HG03460 (cell line): Measurements from ENCODE around the gene MED12.

ENCODE experiments used
- ATAC-seq: cut with Tn5 transposase; IDR thresholded peaks from one replicate; pipeline ENCODE4 v1.9.1; 2021; ENCODE audit not compliant: unreplicated experiment

MED12 gene

DNA sequence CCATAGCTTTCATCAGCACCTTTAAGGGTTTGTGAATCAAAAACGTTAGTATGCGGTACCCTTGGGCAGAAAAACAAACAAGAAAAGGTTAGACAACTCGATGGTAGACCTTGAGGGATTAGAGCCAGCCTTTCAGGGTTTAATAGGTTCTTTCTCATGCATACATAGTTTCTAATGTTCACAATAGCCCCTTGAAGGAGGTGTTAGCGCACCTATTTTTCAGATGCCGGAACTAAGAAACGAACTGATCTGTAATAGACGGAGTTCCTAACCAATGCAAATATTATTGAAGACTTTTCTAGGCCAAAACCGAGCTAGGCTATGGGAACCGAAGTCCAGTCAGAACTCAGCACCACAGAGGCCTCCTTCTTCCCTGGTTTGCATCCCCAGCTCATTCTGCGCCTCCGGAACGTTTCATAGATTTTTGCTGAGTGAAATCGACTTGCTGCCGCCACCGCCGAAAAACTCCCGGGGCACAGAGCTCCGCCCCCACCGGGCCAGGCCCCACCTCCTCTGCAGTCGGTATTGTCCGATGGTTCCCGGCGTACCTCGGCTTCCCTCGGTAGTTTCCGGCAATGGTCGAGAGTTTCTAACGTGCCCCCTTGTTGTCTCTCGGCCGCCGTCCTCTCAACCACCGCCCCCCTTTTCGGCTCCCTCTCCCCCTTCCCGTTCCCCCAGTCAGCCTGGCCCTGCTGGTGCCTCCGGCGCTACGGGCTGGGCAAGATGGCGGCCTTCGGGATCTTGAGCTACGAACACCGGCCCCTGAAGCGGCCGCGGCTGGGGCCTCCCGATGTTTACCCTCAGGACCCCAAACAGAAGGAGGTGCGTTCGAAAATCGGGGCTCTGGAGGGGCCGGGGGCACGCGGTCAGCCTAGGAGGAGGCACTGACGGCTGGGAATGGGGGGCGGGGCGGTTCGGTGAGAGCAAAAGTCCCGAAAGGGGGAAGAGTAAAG lies at the start of gene MED12:
TSS of gene MED12 (plus strand) at position 565 of the 953 bp plus-strand sequence. CDS start at position 724, 159 bp downstream.
- ATAC-seq, result peak; percentile 91

DNA sequence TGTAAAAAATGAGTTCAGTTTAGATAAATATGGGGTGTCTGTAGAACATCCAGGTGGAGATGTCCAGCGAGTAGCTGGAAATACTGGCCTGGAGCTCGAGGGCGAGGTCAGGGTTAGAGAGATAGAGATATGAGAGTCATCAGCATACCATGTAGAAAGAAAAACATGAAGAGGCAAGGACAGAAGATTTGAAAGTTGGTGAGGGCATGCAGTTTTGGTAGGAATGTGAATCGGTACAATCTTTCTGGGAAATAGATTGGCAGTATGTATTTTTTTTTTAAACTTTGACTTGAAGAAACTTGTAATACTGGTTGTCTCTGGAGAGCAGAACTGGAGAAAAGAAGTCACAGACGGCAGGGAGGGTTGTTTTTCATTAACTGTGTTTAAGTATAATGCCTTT lies 47.9 kb upstream of the MED12 start:
- ATAC-seq, result no peak

DNA sequence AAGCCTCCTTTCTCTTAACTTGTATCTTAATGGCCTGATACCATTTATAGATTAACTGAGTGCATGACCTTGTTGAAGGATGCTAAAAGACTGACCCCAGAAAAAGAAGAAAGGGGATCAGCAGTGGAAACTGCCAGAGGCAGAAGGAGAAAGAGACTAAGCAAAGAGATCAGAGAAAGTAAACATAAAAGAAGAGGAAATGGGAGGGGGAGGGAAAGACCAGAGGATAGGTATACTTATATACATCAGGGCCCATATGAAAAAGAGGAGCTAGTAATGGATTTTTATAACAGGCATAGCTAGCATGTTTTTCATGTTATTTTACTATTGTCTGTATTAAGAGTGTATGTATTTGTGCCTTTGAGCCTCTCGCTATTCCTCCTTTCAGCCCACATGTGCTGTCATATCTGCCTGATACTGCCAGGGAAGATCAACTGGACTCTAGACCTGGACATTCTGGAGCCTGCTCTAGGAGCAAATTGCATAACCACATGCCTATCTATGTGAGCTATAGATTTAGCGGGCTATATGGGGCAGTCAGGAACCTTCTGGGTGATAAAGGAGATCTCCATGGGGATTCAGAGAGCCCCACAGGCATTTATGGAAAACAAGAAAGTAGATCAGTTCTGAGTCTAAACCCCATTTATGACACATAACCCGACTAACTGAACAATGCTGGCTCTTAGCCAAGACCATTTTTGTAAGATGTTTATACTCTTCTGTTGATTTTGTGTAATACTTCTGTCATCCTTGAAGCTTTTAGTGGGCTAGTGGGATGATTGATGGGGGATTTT lies 36.9 kb upstream of the MED12 start:
- ATAC-seq, result no peak

DNA sequence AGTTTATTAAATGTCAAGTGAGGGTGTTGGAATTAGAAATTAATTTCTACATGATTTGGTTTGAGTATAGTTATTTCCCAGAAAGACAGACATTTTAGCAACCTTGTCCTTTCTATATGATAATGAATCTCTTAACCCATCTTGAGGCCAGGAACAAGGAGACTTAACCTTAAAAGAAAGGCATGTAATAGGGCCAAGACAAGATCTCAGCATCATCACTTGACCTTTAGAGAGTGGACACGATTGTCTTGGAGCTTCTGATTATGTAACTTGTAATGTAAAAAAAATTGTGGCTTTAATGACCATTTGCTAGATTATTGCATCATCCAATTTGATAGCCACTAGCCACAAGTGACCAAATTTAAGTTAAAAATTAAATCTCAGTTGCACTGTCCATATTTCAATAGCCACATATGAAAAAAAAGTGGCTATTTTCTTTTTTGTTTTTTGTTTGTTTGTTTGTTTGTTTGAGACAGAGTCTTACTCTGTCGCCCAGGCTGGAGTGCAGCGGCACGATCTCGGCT lies 36.2 kb upstream of the MED12 start:
- no peak for ATAC-seq

DNA sequence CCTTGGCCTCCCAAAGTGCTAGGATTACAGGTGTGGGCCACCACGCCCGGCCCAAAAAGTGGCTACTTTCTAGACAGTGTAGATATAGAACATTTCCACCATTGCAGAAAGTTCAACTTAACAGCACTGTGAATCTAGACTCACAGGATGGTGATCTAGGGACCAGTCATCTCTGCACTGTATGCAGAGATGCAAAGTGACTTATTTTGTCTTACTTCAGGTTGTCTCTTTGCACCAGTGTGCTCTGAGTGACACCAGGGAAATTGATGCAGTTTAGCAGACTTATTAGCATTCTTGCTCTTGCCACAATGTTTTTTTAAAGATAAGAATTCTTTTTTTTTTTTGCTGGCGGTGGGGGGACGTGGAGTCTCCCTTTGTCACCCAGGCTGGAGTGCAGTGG lies 35.6 kb upstream of the MED12 start:
- no peak for ATAC-seq

DNA sequence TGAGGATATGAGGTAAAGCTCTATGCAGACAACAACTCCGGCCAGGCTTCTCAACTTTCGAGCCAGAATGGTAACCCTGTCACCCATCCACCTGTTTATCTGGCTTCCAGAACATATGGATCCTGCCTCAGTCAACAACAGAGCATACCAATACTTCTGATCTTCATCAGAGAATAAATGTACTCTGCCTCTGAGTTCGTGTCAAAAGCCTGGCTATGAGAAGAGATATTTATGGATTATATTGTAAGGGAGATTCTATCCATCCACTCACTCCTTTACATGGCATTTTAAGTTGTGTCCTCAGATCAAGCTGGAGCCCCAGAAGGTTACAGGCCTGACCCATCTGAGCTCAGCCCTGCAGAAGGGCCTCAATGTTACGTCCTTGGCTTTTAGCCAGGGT lies 32.5 kb upstream of the MED12 start:
- no peak for ATAC-seq

DNA sequence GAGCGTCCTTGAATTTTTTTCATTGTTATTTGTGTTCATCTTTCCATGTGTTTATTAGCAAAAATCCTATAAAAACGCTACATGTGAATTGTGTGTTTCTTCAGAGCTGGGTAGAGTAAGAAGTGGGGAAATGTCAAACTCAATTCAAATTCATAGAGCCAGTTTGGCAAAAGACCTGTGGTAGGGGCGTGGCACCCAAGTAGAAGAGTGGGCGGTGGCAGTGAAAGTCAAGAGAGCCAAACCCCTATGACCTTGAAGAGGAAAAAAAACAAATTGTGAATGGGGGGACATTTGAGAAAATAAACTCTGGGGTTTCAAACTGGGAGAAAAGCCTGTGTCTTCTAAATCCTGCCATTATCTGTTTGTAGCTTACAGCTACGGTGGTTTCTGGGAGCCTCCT lies 27.1 kb upstream of the MED12 start:
- ATAC-seq, result no peak

DNA sequence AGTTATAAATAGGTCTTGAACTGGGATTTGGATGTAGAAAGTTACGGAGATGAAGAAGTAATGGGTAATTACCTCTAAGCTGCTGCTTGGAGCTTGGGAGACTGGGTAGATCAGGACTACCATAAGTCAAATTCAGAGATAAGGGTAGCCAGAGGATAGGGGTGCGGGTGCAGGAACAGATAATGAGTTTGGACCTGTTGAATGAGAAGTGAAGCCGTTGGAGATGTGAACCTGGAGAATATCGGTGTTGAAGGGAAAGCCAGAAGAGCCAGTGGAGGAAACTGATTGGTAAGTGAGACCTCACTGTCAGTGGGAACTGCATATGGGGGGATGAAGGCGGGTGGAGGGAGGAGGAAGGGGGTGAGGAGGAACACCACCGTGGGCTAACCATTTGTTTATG lies 23.4 kb upstream of the MED12 start:
- no peak for ATAC-seq

DNA sequence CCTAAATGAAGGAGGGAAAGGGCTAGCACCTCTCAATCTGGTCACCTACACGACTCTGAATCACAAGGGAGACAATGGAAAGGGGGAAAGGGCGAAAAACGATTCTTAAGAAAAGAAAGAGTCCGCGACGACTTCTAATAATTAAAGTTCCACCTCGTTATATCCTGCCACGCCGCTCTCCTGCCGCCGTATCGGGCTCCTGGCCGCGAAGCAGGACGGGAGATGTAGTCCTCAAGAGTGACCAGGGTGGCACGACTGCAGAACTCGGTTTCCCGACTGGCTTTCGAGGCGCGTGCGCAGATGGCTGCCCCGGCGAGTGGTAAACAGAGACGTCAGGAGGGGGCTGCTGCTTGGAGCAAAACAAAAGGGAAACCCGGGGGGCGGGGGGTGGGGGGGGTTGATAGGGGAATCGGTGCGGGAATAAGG lies 22.8 kb upstream of the MED12 start, which contains the start of gene FOXO4:
TSS of gene FOXO4 (plus strand) at position 297 of the 426 bp plus-strand sequence. CDS start 678 bp downstream, outside the sequence.
- ATAC-seq, result peak; percentile 91

DNA sequence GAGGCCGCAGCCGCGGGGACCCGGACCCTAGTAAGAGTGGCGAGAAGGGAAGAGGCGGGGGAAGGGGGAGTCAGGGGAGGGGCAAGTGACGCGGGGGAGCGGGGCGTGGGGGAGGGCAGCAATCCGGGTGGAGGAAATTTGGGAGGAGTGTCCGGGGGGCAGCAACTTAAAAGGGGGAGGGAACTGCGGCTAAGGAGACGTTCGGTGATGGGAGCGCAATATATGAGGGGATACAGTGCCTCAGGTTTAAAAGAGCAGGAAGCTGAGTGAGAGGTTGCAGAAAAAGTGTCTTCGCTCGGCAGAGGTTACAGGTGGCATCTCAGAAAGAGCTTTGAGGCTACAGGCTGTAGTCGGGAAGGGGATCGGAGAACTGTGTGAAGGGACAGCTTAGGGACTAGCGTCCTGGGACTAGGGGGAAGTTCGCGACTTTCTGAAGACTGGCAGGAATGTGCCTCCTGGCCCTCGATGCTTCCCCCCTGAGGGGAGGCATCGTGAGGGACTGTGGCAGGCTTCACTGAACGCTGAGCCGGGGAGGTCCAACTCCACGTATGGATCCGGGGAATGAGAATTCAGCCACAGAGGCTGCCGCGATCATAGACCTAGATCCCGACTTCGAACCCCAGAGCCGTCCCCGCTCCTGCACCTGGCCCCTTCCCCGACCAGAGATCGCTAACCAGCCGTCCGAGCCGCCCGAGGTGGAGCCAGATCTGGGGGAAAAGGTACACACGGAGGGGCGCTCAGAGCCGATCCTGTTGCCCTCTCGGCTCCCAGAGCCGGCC lies 22.2 kb upstream of the MED12 start:
- ATAC-seq, result no peak

DNA sequence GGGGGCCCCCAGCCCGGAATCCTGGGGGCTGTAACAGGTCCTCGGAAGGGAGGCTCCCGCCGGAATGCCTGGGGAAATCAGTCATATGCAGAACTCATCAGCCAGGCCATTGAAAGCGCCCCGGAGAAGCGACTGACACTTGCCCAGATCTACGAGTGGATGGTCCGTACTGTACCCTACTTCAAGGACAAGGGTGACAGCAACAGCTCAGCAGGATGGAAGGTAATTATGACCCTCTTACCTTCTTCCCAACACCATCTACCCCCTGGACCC lies 21.7 kb upstream of the MED12 start:
- ATAC-seq, result no peak

DNA sequence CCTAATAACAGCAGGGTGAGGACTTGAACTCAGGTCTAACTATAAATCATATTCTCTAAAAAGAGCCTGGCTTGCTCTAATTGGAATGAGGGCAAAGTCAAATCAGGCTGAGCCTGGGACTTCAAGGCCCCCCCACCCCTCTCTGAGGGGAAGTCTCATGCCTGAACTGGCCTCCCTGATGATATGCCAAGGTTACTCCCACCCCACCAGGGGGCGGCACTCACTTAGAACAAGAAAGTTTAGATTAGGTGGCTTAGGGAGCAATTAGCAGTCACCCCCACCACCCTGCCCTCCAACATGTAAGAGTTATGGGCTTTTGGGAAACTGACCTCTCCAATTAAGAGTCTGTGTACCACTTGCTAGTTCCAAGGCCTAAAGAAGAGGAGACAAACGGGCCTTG lies 20.1 kb upstream of the MED12 start:
- no peak for ATAC-seq

DNA sequence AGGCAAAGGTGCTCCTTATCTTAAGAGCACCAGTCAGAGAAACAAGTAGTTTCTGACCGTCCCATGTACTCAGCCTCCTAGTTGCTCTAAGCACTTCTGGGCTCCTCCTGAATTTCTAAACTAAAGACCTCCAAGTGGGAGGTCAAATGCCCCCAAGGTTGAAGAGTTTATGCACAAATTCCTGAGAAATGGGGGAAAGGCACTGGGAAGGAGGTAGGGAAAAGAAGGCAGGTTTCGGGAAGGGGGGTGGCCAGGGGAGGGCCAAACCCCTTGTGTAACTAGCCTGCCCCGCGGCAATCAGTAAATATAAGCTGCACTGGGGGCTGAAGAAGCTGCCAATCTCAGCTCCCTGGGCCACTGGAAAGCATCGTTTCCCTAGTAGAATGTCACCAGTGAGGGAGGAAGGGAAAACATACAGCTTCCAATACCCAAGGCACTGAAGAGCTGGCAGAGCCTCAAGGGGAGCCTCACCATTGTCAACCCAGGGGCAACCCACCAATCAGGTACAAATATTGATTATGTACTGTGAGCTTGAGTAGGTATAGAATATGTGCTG lies 19.4 kb upstream of the MED12 start:
- ATAC-seq, result no peak

DNA sequence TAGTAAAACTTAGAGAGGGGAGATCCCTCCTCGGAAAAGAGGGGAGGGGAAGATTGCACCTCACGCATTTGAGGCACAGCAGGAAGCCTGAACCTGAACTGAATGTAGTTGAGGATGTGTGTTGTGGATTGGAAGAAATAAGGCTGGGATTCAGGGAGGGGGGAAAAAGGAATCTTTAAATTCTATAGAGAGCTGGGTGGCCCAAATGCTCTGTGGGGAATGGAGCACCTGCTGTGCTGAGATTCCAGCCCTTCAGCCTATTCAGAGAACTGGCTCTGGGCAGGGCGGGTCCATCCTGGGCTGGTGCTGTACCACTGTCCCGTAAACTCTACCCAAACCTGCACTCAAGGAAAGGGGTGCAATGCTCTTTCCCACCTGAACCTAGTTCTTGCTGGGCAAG lies 18.7 kb upstream of the MED12 start:
- no peak for ATAC-seq

DNA sequence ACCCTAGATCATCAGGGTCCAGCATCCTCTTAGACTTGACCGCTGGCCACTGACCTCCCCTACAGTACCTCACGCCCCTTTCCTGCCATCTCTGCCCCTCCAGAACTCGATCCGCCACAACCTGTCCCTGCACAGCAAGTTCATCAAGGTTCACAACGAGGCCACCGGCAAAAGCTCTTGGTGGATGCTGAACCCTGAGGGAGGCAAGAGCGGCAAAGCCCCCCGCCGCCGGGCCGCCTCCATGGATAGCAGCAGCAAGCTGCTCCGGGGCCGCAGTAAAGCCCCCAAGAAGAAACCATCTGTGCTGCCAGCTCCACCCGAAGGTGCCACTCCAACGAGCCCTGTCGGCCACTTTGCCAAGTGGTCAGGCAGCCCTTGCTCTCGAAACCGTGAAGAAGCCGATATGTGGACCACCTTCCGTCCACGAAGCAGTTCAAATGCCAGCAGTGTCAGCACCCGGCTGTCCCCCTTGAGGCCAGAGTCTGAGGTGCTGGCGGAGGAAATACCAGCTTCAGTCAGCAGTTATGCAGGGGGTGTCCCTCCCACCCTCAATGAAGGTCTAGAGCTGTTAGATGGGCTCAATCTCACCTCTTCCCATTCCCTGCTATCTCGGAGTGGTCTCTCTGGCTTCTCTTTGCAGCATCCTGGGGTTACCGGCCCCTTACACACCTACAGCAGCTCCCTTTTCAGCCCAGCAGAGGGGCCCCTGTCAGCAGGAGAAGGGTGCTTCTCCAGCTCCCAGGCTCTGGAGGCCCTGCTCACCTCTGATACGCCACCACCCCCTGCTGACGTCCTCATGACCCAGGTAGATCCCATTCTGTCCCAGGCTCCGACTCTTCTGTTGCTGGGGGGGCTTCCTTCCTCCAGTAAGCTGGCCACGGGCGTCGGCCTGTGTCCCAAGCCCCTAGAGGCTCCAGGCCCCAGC lies 17.6 kb upstream of the MED12 start:
- no peak for ATAC-seq

DNA sequence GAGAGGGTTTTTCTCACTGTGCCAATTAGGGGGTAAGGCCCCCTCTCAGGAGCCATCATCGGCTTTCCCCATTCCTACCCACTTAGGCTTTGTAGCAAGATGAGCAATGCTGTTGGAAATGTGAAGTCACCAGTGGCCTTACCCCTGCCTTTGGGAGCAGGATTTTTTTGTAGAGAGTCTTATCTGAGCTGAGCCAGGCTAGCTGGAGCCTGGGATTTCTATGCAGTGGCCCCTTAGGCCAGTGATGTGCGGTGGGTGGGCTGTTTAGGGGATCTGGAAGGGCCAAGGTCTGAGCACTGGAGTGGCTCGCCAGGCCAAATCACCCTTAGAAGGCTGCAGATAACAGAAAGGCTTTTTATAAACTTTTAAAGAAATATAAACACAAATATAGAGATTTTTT lies 16.1 kb upstream of the MED12 start:
- no peak for ATAC-seq

DNA sequence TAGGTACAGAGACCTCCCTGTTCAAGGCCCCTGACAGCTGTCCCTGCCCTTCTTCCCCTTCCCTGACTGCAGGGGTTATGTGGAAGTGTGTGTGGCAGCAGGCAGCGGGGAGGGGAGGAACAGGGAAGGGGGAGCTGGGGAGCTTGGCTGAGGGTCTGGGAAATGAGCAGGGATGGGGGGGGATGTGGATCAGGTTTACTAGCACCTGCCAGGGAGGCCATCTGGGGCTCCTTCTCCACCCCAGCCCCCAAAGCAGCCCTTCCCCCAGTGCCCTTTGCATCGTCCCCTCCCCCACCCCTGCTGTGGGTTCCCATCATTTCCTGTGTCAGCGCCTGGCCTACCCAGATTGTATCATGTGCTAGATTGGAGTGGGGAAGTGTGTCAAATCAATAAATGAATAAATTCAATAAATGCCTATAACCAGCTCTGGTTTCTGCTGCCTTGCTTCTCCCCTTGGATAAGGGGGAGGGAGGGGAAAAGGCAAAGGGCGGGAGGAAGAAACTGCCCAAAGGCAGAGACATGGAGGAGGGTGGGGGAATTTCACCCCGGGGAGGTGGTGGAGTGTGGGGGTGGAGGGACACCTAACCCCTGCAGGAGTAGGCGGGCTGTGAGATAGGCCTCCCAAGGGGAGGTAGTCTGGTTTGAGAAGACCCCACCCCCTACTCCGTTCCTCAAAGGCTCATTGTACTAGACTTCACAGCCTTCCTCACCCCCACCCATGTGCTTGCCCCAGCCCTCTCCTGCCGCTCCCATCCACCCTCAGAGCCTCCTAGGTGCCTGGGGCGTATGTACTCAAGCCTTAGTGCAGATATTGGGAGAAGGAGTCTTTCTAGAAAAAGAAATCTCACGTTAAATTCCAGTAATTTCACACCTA lies 15.0 kb upstream of the MED12 start:
- ATAC-seq, result peak; percentile 42

DNA sequence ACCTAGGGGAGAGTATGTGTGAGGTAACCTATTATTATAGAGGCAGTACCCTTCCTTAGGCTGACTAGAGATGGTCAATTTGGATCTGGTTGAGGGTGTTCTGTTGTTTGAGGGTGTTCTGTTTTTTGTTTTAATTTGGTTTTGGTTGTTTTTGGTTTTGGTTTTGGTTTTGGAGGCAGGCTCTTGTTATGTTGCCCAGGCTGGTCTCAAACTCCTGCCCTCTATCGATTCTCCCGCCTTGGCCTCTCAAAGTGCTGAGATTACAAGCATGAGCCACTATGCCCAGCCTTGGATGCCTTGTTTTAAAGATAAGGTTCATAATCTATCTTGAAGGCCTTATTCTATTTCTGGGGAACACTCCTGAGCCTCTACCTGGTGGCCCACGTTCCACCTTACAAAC lies 12.8 kb upstream of the MED12 start:
- no peak for ATAC-seq

DNA sequence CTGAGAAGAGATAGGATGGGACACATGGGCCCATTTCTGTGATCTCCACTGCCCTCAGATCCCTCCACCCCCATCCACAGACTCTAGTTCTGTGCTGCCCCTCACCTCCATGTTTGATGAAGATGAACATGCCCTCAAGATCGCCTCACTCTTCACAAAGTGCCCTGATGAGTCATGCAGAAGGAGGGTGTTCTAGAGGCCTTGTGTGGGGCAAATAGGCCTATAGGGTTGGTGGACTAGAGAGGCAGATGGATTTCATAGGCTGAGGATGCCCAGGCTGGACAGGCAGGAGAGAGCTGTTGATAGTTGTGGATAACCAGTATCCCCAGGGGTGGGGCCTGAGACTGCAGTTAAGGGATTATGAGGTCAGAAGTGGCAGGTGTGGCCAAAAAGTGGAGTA lies 12.0 kb upstream of the MED12 start, which contains the start of gene CXorf65:
TSS of gene CXorf65 (minus strand) at position 314 of the 400 bp plus-strand sequence. CDS start at position 130, 184 bp downstream.
- ATAC-seq, result no peak
